Measurements from ENCODE around the gene PRPF31.

DNA sequence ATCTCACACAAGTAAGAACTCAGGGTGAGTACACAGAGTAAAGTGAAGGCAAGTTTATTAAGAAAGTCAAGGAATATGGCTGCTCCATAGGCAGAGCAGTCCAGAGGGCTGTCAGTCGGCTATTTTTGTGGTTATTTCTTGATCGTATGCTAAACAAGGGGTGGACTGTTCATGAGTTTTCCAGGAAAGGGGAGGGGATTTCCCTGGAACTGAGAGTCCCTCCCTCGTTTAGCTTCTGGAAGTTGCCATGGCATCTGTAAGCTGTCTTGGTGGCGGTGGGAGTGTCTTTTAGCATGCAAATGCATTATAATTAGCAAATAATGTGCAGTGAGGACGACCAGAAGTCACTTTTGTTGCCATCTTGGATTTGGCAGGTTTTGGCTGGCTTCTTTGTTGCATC, 46.1 kb upstream of the PRPF31 start:
- TF ChIP-seq, protein P1, sequence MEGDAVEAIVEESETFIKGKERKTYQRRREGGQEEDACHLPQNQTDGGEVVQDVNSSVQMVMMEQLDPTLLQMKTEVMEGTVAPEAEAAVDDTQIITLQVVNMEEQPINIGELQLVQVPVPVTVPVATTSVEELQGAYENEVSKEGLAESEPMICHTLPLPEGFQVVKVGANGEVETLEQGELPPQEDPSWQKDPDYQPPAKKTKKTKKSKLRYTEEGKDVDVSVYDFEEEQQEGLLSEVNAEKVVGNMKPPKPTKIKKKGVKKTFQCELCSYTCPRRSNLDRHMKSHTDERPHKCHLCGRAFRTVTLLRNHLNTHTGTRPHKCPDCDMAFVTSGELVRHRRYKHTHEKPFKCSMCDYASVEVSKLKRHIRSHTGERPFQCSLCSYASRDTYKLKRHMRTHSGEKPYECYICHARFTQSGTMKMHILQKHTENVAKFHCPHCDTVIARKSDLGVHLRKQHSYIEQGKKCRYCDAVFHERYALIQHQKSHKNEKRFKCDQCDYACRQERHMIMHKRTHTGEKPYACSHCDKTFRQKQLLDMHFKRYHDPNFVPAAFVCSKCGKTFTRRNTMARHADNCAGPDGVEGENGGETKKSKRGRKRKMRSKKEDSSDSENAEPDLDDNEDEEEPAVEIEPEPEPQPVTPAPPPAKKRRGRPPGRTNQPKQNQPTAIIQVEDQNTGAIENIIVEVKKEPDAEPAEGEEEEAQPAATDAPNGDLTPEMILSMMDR (conservative IDR thresholded peaks at IDR 0.05; ENCODE audit: low read depth, low read length): no peak
- TF ChIP-seq RAD21 (IDR thresholded peaks at IDR 0.05; ENCODE audit: low read length): no peak
- TF ChIP-seq FOS (IDR thresholded peaks at IDR 0.05; ENCODE audit: low read depth, low read length): no peak
- TF ChIP-seq BHLHE40 (IDR thresholded peaks at IDR 0.05; ENCODE audit: low read depth, low read length): no peak
- no peak for TF ChIP-seq POLR2A (IDR thresholded peaks at IDR 0.05; ENCODE audit: low read depth, low read length)
- TF ChIP-seq RCOR1 (IDR thresholded peaks at IDR 0.05; ENCODE audit: insufficient replicate concordance, low read length): no peak
- no peak for TF ChIP-seq CEBPB (IDR thresholded peaks at IDR 0.05; ENCODE audit: low read depth, low read length)
- no peak for TF ChIP-seq CHD1 (IDR thresholded peaks at IDR 0.05; ENCODE audit: low read depth, low read length)
- TF ChIP-seq RFX5 (IDR thresholded peaks at IDR 0.05; ENCODE audit: low read depth, low read length): no peak
- TF ChIP-seq, protein P2, sequence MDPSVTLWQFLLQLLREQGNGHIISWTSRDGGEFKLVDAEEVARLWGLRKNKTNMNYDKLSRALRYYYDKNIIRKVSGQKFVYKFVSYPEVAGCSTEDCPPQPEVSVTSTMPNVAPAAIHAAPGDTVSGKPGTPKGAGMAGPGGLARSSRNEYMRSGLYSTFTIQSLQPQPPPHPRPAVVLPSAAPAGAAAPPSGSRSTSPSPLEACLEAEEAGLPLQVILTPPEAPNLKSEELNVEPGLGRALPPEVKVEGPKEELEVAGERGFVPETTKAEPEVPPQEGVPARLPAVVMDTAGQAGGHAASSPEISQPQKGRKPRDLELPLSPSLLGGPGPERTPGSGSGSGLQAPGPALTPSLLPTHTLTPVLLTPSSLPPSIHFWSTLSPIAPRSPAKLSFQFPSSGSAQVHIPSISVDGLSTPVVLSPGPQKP (IDR thresholded peaks at IDR 0.05; ENCODE audit: borderline replicate concordance, low read depth, low read length): no peak
- no peak for TF ChIP-seq NFE2L2 (IDR thresholded peaks at IDR 0.05; ENCODE audit: low read depth, low read length)
- no peak for TF ChIP-seq MAFK (IDR thresholded peaks at IDR 0.05; ENCODE audit: low read depth, low read length)
- TF ChIP-seq, protein P3, sequence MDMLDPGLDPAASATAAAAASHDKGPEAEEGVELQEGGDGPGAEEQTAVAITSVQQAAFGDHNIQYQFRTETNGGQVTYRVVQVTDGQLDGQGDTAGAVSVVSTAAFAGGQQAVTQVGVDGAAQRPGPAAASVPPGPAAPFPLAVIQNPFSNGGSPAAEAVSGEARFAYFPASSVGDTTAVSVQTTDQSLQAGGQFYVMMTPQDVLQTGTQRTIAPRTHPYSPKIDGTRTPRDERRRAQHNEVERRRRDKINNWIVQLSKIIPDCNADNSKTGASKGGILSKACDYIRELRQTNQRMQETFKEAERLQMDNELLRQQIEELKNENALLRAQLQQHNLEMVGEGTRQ (IDR thresholded peaks at IDR 0.05; ENCODE audit: low read depth, low read length): no peak
- no peak for TF ChIP-seq SMC3 (IDR thresholded peaks at IDR 0.05; ENCODE audit: low read depth, low read length)
